Stimulated activated naive CD4-positive, alpha-beta T cell (primary cell): ENCODE data around the gene SLAMF6.
"Not testable (repeated sequence)": the region's sequence is repeated elsewhere in the genome, so short reads cannot be mapped to it uniquely, and the experiment has no call there.

ENCODE experiments used
- DNase-seq, 6 experiments: peaks; one replicate each; lab custom pipeline; 2025; lab: John Stamatoyannopoulos, UW

Gene SLAMF6

DNA sequence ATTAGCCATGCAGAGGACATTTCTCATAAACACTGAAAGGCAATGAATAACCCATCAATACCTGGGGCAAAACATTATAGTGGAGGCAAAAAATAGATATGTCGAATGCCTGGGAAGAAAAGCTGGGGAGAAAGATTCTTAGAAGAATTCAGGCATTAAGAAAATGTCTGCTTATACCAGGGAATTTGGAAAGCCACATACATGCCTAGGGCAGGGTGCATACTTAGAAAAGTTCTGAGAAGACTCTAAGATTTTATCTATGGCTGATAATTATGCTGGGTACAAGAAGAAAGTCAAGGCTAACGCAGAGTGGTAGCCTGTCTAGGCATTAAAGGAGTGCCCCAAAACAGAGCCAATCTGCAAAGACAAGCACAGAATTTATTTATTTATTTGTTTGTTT lies 18.4 kb downstream of the SLAMF6 start:
- no peak for DNase-seq

DNA sequence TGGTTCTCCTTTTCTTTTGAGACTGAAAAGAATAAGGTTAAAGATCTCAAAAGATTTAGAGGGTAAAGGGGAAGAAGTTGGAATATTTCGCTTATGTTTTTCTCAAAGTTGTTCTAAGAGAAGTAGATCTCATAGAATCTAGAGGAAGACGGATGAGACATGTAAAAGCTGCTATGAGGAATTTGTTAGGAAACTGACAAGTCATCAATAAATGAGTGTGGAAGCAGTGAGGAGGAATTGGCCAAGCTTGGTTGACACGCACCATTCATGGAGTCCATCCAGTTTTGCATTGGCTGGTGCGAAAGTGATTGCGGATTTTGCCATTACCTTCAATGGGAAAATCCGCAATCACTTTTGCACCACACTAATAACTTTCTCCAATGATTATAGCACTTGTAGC lies 20.0 kb downstream of the SLAMF6 start:
- no peak for DNase-seq

DNA sequence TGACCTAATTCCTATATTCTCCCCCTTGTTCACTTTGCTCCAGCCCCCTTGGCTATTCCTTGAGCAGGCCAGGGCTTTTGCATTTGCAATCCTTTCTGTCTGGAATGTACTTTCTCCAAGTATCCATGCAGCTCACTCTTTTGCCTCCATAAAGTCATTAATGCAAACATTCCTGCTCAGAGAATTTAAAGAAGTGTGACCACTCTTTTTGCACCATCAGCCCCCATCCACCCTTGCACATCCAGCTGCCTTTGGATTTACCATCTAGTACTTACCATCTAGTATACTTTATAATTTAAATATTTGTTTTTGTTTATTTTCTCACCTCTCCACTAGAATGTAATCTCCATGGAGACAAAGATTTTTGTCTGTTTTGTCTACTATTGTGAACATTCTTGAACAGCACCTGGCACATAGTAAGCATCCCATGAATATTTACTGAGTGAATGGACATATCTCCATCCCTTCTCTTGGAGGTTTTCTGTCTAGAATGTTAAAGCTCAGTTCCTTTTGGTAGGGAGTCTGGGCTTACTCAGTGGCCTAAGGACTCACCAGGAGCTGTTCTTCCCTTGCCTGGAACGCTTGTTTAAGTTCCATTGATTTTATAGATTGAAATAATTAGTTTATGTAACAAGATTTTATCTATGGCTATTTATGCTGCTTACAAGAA lies 22.6 kb downstream of the SLAMF6 start:
- no peak for DNase-seq

DNA sequence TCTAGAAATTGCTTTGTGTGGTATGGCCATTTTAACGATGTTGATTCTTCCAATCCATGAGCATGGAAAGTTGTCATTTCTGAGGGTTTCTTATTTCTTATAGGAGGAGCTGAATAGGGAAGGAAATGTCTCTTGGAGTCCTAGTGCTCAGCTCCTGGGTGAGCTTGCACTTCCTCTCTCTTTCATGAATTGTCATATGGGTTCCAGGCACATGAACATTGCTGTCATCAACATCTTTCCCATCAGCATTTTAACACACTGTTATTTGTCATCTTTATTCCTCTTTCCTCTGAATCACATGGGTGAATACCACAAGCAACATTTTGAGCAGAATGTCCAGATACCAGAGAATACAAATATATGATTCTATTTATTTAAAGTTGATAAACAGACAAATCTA lies 23.4 kb downstream of the SLAMF6 start:
- no peak for DNase-seq

DNA sequence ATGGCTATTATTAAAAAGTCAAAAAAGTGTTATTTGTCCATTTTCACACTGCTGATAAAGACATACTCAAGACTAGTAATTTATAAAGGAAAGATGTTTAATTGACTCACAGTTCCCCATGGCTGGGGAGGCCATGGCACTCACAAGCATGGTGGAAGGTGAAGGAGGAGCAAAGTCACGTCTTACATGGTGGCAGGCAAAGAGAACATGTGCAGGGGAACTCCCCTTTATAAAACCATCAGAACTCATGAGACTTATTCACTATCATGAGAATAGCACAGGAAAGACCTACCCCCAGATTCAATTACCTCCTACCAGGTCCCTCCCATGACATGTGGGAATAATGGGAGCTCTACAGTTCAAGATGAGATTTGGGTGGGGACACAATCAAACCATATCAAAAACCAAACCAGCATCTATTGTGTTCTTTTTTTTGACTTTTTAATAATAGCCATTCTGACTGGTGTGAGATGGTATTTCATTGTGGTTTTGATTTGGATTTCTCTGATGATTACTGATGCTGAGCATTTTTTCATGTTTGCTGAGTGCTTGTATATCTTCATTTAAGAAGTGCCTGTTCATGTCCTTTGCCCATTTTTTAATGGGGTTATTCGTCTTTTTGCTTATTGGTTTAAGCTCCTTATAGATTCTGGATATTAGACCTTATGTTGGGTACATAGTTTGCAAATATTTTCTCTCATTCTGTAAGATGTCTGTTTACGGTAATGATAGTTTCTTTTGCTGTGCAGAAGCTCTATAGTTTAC lies 24.6 kb downstream of the SLAMF6 start:
- not testable (repeated sequence) for DNase-seq

DNA sequence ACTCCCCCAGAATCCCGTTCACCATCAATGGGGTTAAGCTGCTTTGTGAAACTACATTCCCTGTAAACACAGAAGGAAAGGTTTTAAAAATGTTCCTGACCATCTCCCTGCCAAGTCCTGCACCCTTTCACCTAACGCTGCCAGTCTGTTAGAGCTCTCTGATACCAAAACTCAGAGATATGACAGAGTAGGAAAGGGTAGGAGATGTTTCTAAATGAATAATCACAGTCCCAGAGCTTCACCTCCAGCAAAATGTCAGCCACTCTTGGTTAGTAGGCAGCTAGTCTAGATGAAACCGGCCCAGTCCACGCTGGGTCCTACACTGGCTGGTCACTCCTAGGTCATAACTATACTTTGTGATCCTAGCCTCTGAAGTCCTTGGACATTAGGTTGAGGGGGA lies 26.7 kb downstream of the SLAMF6 start:
- no peak for DNase-seq

DNA sequence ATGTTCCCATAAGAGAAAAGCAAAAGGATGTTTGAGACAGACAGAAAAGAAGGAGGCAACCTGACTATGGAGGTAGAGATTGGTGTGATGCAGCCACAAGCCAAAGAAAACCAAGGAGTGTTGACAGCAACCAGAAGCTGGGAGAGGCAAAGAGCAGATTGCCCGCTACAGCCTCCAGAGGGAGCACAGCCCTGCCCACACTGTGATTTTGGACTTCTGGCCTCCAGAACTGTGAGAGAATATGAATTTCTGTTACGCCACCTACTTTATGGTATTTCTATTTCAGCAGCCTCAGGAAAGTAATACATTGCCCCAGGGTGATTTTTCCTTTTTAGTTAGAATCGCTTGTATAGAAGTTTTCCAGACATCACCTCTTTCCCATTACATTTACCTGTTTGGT lies 28.4 kb downstream of the SLAMF6 start:
- no peak for DNase-seq

DNA sequence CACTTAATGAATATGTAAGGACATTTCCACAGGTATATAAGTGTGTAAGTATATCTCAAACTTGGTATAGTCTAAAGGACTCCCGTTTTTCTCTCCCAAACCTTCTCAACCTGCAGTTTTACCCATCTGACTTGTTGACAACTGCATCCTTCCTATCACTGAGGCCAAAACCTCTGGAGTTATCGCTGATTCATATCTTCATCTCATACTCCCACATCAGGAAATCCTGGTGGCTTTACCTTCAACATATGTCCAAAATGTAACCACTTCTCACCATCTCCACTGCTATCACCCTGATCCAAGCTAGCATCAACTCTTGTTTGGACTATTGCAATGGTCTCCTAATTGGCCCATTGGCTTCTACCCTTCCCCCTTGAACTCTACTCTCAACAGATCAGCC lies 30.4 kb downstream of the SLAMF6 start:
- no peak for DNase-seq

DNA sequence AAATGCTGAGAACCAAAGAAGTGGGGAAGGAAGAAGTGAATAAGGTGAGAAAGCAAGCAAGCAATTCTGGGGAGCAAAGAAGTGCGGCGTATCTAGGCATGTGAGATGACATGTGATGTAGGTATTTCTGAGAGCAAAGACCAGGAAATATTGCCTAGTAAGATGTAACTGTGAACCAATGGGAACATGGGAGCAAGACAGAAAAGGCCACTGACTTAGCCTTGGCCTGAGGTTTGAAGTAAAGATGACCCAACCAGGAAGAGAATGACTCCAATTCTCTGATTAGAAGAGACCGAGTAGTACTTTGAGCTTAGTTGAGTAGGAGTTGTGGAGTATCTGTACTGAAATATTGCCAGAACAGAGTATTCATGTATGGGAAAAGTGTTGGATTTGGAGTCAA lies 31.1 kb downstream of the SLAMF6 start:
- DNase-seq: no peak

DNA sequence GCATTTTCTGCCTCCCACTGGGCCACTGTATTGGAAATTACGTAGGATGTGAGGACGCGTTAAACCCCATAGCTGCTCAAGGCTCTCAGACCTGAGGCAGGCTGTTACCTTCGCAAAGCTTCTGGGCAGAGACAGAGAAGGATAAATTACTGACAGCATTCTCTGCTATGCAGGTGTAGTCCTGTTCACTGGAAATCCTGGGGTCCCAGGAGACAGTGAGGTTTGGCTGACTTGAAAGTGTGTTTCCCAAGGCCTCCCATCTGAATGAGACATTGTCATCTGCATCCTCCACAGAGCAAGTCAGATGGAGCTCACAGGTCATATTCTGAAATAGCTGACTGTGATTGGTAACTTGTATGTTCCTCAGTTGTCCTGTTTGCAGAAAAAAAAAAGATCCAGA lies 32.0 kb downstream of the SLAMF6 start:
- no peak for DNase-seq

DNA sequence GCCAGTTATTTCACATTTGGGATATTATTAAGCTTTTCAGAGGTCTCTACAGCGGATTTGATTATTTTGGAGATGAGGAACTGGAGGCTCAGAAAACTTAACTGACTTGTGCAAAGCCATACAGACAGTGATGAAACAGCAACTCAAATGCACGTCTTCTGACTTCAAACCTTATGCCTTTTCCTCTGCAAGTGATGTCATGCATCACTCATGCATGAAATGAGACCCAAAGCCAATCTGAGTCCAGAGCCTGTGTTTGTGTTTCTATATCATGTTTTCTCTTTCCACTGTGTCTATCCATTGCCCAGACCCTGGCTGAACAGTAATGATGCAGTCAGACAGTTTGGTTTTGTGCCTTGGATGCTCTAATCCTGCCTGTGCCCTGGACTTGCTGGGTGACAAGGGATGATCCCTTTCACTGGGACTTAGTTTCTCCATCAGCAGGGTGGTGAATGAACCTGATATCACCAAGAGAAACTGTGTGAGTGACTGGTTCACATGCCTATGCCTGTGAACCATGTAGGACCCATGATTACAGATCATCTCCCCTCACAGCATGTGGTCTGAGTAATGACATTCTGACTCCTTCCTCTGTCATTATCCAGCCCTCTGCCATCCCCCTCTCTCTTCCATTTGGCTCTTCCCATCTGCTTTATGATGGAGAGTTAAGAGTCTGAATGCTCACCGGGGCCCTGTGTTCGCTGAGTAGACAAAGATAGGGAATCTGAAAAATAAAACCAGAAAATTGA lies 33.4 kb downstream of the SLAMF6 start:
- DNase-seq: no peak

DNA sequence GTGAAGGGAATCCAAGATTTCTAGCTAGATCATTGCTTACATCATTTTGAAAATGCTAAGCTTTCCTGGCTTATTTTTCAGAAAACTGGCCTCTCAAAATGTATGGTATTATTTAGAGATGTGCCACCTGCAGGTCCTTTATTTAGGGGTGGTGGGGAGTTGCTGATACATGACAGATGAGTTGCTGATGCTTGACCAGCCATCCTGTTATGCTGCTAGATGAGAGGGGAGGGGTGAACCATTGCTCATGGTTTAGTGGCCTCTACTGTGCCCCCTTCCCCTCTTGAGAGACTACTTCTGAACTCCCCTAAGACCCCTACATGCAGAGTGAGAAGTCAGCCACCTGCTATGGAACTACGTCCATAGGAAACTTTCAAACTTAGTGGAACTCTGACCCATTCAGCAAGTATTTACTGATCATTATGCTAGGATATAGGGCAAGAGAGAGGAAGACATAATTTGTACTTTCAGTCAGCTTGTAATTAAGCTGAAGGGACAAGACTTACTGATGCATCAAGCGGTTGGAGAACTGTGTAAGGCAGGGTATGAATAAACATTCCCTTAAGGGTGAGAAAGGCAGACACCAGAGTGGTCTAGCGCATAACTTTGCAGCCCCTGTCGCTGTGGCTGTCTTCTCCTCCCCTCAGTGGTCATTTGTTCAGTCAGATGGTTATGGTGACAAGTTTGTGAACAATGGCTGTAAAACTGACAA lies 34.6 kb downstream of the SLAMF6 start:
- no peak for DNase-seq

DNA sequence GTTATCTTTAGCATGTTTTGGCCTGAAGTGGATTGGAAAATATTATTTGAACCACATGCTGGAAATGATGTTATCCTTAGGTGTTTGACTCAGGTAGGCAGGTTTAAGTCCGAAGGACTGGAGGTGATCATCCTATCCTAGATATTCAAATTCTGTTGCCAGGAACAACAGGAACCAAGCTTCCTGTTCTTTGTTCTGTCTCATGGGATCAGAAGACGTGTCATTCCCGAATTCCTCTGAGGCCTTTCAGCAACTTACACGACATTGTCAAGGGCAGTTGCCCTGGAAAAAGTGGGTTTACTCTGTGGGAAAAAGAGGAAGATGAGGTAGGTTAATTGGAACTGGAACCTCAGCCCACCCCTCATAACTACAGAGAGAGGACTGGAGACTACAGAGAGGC lies 36.6 kb downstream of the SLAMF6 start:
- no peak for DNase-seq

DNA sequence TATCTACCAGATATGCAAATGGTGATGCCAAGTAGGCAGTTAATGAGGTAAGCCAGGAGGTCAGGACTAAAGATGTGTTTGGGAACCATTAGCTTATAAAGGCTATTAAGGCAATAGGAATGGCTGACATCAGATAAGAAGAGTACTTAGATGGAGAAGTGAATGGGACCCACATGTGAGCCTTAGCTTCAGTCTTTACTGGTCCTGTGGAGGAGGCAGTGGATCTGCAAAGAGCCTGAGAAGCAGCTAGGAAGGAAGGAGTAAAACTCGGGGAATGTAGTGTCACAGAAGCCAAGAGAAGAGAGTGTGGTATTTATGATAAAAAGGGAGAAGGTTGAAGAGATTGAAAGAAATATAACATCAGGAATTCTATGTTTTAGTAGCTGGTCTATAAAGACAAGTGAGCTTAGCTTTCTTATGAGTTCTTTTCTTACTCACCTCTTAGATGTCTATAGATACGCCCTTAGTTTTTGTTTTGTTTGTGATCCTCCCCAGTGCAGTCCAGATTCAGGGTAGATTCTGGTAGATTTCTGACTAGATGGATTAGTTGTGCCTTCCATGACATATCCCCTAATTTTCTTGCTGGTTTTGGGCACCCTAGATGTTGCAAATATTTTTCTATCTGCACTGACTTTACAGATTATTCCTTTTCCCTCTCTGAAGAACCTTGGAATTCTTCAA lies 39.4 kb downstream of the SLAMF6 start:
- DNase-seq: no peak

DNA sequence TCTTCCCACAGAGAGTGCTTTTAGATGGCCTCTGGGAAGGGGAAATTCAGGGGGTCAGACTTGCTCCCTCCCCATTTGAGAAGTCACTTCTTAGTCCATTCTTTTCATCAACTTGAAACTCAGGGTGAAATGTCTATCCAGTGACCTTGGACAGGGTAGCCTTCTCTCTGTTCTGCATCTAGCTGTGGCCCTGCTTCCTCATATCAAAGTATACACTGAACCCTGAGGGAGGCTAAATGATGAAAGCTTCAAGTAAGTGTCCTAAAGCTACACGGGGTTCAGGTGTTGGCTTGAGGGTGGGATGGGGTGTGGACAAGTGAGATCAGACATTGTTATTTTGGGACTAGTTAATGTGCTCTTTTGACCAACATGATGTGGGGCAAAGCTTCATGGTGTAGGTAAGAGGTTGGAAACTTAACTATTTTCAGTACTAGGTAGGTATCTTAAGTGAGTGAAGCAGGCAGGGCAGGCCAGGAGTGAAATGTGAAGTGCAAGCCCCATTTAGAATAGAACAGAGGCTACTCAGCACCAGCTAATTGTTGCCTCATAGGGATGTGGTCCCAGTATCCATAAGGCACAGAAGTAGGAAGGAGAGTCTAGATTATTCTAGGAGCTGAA lies 41.0 kb downstream of the SLAMF6 start:
- DNase-seq: no peak

DNA sequence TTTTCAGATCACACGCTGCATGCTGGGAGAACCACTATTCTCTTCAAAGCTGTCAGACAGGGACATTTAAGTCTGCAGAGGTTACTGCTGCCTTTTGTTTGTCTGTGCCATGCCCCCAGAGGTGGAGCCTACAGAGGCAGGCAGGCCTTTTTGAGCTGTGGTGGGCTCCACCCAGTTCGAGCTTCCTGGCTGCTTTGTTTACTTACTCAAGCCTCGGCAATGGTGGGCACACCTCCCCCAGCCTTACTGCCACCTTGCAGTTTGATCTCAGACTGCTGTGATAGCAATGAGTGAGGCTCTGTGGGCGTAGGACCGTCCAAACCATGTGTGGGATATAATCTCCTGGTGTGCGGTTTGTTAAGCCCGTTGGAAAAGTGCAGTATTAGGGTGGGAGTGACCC lies 42.3 kb downstream of the SLAMF6 start:
- DNase-seq: peak in 2 of 6 experiments; percentile 23 to 47

DNA sequence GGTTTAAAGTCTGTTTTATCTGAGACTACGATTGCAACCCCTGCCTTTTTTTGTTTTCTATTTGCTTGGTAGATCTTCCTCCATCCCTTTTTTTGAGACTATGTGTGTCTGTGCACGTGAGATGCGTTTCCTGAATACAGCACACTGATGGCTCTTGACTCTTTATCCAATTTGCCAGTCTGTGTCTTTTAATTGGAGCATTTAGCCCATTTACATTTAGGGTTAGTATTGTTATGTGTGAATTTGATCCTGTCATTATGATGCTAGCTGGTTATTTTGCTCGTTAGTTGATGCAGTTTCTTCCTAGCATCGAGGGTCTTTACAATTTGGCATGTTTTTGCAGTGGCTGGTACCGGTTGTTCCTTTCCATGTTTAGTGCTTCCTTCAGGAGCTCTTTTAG lies 44.0 kb downstream of the SLAMF6 start:
- not testable (repeated sequence) for DNase-seq

DNA sequence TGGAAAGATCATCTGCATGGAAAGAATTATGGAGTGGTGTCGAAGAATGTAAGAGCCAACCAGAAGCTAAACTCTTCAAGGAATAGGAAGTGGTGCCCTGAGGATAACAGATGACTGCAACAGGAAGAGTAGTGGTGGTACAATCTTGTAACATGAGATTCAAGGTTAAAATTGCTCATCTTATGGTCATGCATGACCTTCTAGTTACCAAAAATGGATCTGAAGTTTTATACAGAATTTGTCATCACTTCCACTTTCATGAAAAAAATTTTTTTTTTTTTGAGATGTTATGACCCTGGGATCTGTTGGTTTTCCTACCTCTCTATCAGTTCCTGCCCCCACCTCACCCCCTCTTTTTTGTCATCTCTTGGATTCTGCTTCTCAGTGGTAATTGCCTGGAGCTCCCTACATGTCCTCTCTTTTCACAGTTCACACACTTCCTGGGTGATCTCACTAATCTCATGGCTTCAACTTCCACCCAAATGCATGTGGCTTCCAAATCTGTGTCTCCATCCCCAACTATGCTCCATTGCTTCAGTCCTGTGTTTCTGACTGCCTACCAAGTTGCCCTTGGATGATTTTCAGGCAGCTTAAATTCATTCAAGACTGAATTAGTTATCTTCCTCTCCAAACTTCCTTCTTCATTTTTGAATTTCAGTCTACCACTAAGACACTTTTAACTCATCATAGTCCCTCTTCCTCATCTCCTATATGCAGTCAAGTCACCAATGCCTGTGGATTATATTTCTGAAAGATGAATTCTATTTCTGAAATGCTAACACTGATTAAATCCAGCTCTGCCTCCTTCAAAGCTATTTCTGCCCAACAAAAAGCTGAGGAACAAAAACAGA lies 48.4 kb downstream of the SLAMF6 start:
- DNase-seq: no peak

DNA sequence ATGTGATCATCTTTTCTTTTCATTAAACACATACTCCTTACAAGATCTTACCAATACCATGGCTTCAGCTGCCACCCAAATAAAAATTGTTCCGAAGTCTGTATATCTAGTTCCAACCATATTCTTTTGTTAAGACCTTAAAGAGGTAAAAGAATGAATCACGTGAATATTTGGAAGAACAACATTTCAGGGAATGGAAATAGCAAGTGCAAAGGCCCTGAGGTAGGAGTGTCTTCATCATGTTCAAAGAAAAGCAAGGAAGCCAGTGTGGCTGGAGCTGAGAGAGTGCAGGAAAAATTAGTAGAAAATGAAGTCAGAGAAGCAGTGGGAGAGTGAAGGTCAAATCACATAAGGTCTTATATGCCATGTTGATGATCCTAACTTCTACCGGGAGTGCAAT lies 50.9 kb downstream of the SLAMF6 start:
- DNase-seq: no peak

DNA sequence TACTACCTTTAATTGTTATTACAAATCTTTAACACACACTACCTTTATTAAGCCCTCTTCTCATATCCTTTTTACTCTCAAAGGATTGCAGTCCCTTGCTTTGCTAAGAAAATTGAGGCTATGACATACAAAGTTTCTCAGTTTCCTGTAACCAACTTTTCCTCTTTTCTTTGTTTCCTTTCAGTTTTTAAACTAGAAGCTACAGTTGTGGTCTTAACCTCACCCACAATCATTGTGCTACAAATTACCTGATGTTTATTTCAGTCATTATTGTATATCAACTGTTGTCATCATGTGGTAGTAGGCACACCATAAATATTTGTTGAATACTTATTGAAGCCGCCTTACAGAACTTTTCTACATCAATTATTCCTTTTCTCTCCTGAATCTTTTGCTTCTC lies 51.8 kb downstream of the SLAMF6 start:
- peak in 3 of 6 experiments; percentile 27 to 53 (median 28) for DNase-seq
